Panc1 (cell line): ENCODE measurements around the gene GFPT1.

Source experiments
- POLR2AphosphoS5 ChIP-seq: IDR thresholded peaks from 2 replicates; pipeline ENCODE4 v1.6.1; 2012; ENCODE audit warnings: mild to moderate bottlenecking, low read depth, low read length, moderate library complexity
- TF ChIP-seq, protein P1 (sequence below): fragments of 450-650 bp; IDR thresholded peaks from 2 replicates; pipeline ENCODE4 v1.5.1; 2017; ENCODE audit warnings: mild to moderate bottlenecking
- TF ChIP-seq, protein P2 (sequence below), 2 experiments: IDR thresholded peaks; 2 replicates each; pipeline ENCODE4 v1.6.1; 2011 to 2012; ENCODE audit warnings: low read depth in 2 of 2, control low read depth in 1 of 2, low read length in 1 of 2, mild to moderate bottlenecking in 1 of 2, moderate library complexity in 1 of 2; ENCODE audit not compliant: insufficient read depth in 1 of 2

DNA sequence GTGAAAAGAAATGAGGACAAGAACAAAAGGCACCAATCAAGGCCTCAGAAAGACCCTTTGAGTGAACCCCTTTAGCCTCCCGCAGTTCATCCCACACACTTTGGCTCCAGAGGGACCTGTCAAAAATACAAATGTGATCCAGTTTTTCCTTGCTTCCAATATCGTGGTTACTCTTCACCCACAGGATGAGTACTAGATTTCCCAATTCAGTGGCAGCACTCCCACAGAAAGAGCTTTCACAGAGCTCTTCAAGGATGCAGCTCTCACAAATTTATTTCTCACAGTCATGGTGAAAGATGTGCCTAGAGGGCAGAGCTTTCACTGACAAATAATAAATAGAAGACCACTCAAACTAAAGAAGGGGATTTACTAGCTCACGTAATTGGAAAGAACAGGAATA, 3.0 kb upstream of the GFPT1 start:
- TF ChIP-seq, protein P1, sequence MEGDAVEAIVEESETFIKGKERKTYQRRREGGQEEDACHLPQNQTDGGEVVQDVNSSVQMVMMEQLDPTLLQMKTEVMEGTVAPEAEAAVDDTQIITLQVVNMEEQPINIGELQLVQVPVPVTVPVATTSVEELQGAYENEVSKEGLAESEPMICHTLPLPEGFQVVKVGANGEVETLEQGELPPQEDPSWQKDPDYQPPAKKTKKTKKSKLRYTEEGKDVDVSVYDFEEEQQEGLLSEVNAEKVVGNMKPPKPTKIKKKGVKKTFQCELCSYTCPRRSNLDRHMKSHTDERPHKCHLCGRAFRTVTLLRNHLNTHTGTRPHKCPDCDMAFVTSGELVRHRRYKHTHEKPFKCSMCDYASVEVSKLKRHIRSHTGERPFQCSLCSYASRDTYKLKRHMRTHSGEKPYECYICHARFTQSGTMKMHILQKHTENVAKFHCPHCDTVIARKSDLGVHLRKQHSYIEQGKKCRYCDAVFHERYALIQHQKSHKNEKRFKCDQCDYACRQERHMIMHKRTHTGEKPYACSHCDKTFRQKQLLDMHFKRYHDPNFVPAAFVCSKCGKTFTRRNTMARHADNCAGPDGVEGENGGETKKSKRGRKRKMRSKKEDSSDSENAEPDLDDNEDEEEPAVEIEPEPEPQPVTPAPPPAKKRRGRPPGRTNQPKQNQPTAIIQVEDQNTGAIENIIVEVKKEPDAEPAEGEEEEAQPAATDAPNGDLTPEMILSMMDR: no peak
- no peak for TF ChIP-seq POLR2AphosphoS5
- TF ChIP-seq, protein P2, sequence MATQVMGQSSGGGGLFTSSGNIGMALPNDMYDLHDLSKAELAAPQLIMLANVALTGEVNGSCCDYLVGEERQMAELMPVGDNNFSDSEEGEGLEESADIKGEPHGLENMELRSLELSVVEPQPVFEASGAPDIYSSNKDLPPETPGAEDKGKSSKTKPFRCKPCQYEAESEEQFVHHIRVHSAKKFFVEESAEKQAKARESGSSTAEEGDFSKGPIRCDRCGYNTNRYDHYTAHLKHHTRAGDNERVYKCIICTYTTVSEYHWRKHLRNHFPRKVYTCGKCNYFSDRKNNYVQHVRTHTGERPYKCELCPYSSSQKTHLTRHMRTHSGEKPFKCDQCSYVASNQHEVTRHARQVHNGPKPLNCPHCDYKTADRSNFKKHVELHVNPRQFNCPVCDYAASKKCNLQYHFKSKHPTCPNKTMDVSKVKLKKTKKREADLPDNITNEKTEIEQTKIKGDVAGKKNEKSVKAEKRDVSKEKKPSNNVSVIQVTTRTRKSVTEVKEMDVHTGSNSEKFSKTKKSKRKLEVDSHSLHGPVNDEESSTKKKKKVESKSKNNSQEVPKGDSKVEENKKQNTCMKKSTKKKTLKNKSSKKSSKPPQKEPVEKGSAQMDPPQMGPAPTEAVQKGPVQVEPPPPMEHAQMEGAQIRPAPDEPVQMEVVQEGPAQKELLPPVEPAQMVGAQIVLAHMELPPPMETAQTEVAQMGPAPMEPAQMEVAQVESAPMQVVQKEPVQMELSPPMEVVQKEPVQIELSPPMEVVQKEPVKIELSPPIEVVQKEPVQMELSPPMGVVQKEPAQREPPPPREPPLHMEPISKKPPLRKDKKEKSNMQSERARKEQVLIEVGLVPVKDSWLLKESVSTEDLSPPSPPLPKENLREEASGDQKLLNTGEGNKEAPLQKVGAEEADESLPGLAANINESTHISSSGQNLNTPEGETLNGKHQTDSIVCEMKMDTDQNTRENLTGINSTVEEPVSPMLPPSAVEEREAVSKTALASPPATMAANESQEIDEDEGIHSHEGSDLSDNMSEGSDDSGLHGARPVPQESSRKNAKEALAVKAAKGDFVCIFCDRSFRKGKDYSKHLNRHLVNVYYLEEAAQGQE (IDR thresholded peaks at IDR 0.05; ENCODE audit: insufficient read depth in 1 of 2, low read depth in 2 of 2, low read length in 1 of 2): no peak
